OCI-LY1 (cell line): ENCODE data around the gene EFNB2.

Experiments used
- H2AFZ ChIP-seq: fragments of 200-600 bp; sonication (generic), shearing (Covaris generic); 2 replicates; pipeline ENCODE4 v1.6.0; 2014; ENCODE audit warnings: antibody characterized with exemption, mild to moderate bottlenecking, low read length
- H3F3A ChIP-seq: fragments of 200-600 bp; sonication (generic), shearing (Covaris generic); 2 replicates; pipeline ENCODE4 v1.6.0; 2014; ENCODE audit warnings: mild to moderate bottlenecking, antibody characterized with exemption, low read length, moderate library complexity; ENCODE audit not compliant: insufficient read depth
- H3K27ac ChIP-seq: fragments of 200-600 bp; sonication (generic); 2 replicates; pipeline ENCODE4 v1.5.1; 2014; ENCODE audit warnings: low read length, mixed run types, mild to moderate bottlenecking, low read depth; ENCODE audit not compliant: poor library complexity, severe bottlenecking
- H3K27me3 ChIP-seq: fragments of 200-600 bp; sonication (generic); 2 replicates; pipeline ENCODE4 v1.6.0; 2014; ENCODE audit warnings: antibody characterized with exemption, mild to moderate bottlenecking, low read length, moderate library complexity; ENCODE audit not compliant: insufficient read depth
- H3K36me3 ChIP-seq: fragments of 200-600 bp; sonication (generic); 2 replicates; pipeline ENCODE4 v1.6.1; 2014; ENCODE audit warnings: mild to moderate bottlenecking, antibody characterized with exemption, low read length, moderate library complexity, mixed read lengths; ENCODE audit not compliant: insufficient read depth
- H3K4me1 ChIP-seq: fragments of 200-600 bp; sonication (generic); 2 replicates; pipeline ENCODE4 v1.5.1; 2014; ENCODE audit warnings: mild to moderate bottlenecking, low read length, moderate library complexity; ENCODE audit not compliant: insufficient read depth, severe bottlenecking
- H3K4me2 ChIP-seq: fragments of 200-600 bp; sonication (generic), shearing (Covaris generic); 2 replicates; pipeline ENCODE4 v1.6.1; 2014; ENCODE audit warnings: low read length
- H3K4me3 ChIP-seq: fragments of 200-600 bp; sonication (generic); 2 replicates; pipeline ENCODE4 v1.5.1; 2014; ENCODE audit warnings: low read length, low read depth, mild to moderate bottlenecking, mixed read lengths; ENCODE audit not compliant: poor library complexity, severe bottlenecking
- H3K79me2 ChIP-seq: fragments of 200-600 bp; shearing (Covaris generic); 2 replicates; pipeline ENCODE4 v1.6.1; 2016; ENCODE audit warnings: mixed run types, low read length, mixed read lengths; ENCODE audit not compliant: insufficient read depth
- H3K9ac ChIP-seq: fragments of 200-600 bp; sonication (generic), shearing (Covaris generic); 2 replicates; pipeline ENCODE4 v1.6.1; 2014; ENCODE audit warnings: mild to moderate bottlenecking, low read length, mixed read lengths
- H3K9me2 ChIP-seq: fragments of 200-600 bp; sonication (generic), shearing (Covaris generic); 2 replicates; pipeline ENCODE4 v1.6.1; 2014; ENCODE audit warnings: low read depth, mild to moderate bottlenecking, low read length, mixed read lengths
- H3K9me3 ChIP-seq: fragments of 200-600 bp; shearing (Covaris generic); 2 replicates; pipeline ENCODE4 v1.6.1; 2014; ENCODE audit warnings: low read length, mixed read lengths
- H4K20me1 ChIP-seq: fragments of 200-600 bp; sonication (generic), shearing (Covaris generic); 2 replicates; pipeline ENCODE4 v1.6.0; 2016; ENCODE audit warnings: mild to moderate bottlenecking, low read length; ENCODE audit not compliant: insufficient read depth
- EZH2 ChIP-seq: fragments of 200-600 bp; sonication (generic), shearing (Covaris generic); IDR thresholded peaks from 2 replicates; pipeline ENCODE4 v1.8.0; 2017; ENCODE audit warnings: borderline replicate concordance, mixed run types, mild to moderate bottlenecking, antibody characterized with exemption, low read length, moderate library complexity, mixed read lengths
- TF ChIP-seq, protein P1 (sequence below): fragments of 200-600 bp; sonication (generic), shearing (Covaris generic); IDR thresholded peaks from 2 replicates; pipeline ENCODE4 v1.5.1; 2017; ENCODE audit warnings: mild to moderate bottlenecking, antibody characterized with exemption, low read length, moderate library complexity, mixed read lengths

Gene EFNB2

DNA sequence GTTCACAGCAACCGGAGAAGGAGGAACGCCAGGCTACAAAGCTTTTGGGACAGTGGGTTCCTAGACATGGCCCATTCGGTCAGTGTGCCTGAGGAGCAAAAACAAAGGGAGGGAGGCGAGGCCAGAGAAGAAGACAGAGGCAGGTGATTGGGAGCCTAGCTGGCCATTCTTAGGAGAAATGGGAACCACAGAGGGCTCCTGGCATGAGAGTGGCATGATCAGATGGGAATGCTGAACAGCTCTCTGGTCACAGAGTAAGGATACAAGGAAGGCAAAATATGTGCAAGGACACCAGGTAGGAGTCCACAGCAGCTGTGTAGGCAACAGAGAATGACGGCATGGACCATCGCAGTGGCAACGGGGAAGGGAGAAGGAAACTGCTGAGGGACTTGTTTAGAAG lies 82.4 kb downstream of the EFNB2 start:
- Histone ChIP-seq H3K36me3 (no peaks in the 10 kb centered on the region), H3K9me2 (no peaks in the 10 kb centered on the region), H2AFZ (no peak overlapping the region), H3K27me3 (peaks cover 4% of the 10 kb centered on the region), H4K20me1 (no peaks in the 10 kb centered on the region), H3F3A (no peaks in the 10 kb centered on the region), H3K27ac (no peak overlapping the region), H3K79me2 (no peaks in the 10 kb centered on the region), H3K4me1 (no peaks in the 10 kb centered on the region), H3K9ac (no peak overlapping the region), H3K4me3 (no peak overlapping the region), H3K9me3 (no peaks in the 10 kb centered on the region), H3K4me2 (no peak overlapping the region)
- TF ChIP-seq EZH2 = no peak
- TF ChIP-seq, protein P1, sequence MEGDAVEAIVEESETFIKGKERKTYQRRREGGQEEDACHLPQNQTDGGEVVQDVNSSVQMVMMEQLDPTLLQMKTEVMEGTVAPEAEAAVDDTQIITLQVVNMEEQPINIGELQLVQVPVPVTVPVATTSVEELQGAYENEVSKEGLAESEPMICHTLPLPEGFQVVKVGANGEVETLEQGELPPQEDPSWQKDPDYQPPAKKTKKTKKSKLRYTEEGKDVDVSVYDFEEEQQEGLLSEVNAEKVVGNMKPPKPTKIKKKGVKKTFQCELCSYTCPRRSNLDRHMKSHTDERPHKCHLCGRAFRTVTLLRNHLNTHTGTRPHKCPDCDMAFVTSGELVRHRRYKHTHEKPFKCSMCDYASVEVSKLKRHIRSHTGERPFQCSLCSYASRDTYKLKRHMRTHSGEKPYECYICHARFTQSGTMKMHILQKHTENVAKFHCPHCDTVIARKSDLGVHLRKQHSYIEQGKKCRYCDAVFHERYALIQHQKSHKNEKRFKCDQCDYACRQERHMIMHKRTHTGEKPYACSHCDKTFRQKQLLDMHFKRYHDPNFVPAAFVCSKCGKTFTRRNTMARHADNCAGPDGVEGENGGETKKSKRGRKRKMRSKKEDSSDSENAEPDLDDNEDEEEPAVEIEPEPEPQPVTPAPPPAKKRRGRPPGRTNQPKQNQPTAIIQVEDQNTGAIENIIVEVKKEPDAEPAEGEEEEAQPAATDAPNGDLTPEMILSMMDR = no peak

DNA sequence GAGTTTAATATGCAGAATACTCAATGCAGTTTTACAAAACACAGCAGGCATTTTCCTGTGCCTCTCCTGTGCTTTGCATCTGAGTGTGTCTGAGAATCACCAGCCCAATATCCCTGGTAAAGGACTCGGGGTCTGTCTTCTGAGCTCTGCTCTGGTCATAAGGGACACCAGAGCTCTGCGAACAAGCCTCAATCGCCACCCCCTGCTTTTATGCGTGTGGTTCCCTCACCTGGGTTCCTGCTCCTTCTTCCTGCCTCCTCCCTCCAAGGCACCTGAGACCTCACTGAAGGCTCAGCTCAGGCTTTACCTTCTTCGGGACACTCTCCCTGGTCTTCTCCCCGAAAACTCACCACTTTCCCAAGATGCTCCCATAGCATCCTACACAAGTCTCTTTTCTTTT lies 84.5 kb downstream of the EFNB2 start:
- H3K4me2 ChIP-seq = no peak overlapping the region
- peaks cover 4% of the 10 kb centered on the region for H3K27me3 ChIP-seq
- H3K9me3 ChIP-seq = no peaks in the 10 kb centered on the region
- H3K9me2 ChIP-seq = no peaks in the 10 kb centered on the region
- no peaks in the 10 kb centered on the region for H3K36me3 ChIP-seq
- H4K20me1 ChIP-seq = no peaks in the 10 kb centered on the region
- no peak overlapping the region for H3K9ac ChIP-seq
- H3K27ac ChIP-seq = no peak overlapping the region
- H3F3A ChIP-seq = no peaks in the 10 kb centered on the region
- no peak overlapping the region for H3K4me3 ChIP-seq
- no peak overlapping the region for H2AFZ ChIP-seq
- H3K79me2 ChIP-seq = no peaks in the 10 kb centered on the region
- no peaks in the 10 kb centered on the region for H3K4me1 ChIP-seq
- no peak for TF ChIP-seq EZH2
- TF ChIP-seq, protein P1 = no peak

DNA sequence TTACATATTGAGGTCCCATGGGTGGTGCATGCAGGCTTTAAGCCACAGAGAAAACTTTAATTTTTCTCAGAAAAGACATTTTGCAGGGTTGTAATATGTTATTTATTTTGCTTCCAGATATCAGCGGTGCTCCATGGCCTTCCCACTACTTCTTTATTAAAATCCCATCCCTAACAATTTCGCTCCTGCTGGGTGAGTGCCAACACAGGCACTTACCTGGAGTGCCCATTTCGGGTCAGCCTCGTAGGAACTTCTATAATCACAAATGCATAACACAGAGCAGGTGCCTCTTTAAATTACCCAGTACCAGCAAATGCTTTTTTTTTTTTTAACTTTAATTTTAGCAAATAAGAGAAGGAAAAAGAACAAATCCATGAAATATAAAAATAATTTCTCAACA lies 86.4 kb downstream of the EFNB2 start:
- Histone ChIP-seq H3K4me1 (no peaks in the 10 kb centered on the region), H3K9ac (no peak overlapping the region), H4K20me1 (no peaks in the 10 kb centered on the region), H3K79me2 (no peaks in the 10 kb centered on the region), H3K9me3 (no peaks in the 10 kb centered on the region), H3K36me3 (no peaks in the 10 kb centered on the region), H3F3A (no peaks in the 10 kb centered on the region), H3K9me2 (no peaks in the 10 kb centered on the region), H3K27me3 (peaks cover 4% of the 10 kb centered on the region), H3K27ac (no peak overlapping the region), H3K4me2 (no peak overlapping the region), H3K4me3 (no peak overlapping the region), H2AFZ (no peak overlapping the region)
- TF ChIP-seq, protein P1 = no peak
- no peak for TF ChIP-seq EZH2
